HUES48 (cell line): Measurements from ENCODE around the gene SYAP1.
A peak's percentile ranks its signal among the peaks of the same experiment; 100 is the strongest.
"Not testable (repeated sequence)": the region's sequence is repeated elsewhere in the genome, so short reads cannot be mapped to it uniquely, and the experiment has no call there.

Source experiments
- H3K27ac ChIP-seq: one replicate; pipeline ENCODE4 v1.7.0; 2013; ENCODE audit warnings: low read depth, low read length, inconsistent platforms
- H3K27me3 ChIP-seq: 2 replicates; pipeline ENCODE4 v1.6.1; 2013; ENCODE audit warnings: mild to moderate bottlenecking, low read length; ENCODE audit not compliant: control insufficient read depth, insufficient read depth
- H3K36me3 ChIP-seq: 2 replicates; pipeline ENCODE4 v1.6.1; 2013; ENCODE audit warnings: low read length; ENCODE audit not compliant: control insufficient read depth, insufficient read depth
- H3K4me1 ChIP-seq: 2 replicates; pipeline ENCODE4 v1.6.1; 2013; ENCODE audit warnings: mild to moderate bottlenecking, low read length; ENCODE audit not compliant: control insufficient read depth, insufficient read depth
- H3K4me3 ChIP-seq: 2 replicates; pipeline ENCODE4 v1.5.1; 2013; ENCODE audit warnings: mild to moderate bottlenecking, low read depth, low read length
- H3K9ac ChIP-seq: 2 replicates; pipeline ENCODE4 v1.6.1; 2013; ENCODE audit warnings: mild to moderate bottlenecking, low read depth, low read length, moderate library complexity
- H3K9me3 ChIP-seq: 2 replicates; pipeline ENCODE4 v1.6.1; 2013; ENCODE audit warnings: low read length; ENCODE audit not compliant: control insufficient read depth, insufficient read depth

SYAP1 gene

DNA sequence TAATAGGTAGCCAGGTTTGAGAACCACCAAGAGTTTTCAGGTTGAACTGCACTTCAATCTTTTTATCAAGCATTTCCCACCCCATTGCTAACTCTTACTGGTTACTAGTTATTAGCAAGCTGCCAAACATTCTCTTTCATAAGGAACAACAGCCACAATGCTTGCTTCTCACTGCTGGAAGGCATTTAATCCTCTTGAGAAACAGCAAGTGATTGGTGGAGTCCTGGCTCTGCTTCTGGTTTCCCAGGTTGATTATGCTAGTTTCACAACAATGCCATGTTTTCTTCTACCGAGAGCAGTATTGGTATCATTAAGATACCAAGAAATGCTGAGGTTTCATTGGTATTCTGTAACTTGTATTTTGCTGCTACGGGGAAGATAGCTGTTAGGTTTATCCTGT, 34.6 kb downstream of the SYAP1 start:
- Histone ChIP-seq H3K27ac (peak overlapping the region; percentile 8), H3K9ac (no peak overlapping the region), H3K4me3 (no peak overlapping the region), H3K27me3 (no peaks in the 10 kb centered on the region), H3K36me3 (peaks cover 79% of the 10 kb centered on the region), H3K4me1 (peaks cover 5% of the 10 kb centered on the region; the same call in 1 of the 2 replicates), H3K9me3 (no peaks in the 10 kb centered on the region)

DNA sequence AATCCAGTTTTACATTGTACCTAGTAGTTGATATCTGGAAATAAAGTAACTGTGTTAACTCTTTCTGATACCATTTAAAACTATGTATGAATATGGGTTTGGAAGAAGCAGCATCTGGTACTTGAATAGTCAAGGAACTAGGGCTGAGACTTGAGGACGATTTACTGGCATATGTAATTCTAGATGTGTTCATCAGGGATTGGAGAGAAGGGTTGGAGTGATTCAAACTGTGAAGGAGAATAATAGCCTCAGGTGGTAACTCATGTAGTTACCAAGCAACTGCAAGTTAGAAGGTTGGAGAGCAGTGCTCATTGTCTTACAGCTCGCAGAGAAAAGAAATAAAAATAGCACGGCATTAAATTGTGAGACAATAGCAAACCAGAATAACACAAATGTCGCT, 37.3 kb downstream of the SYAP1 start:
- Histone ChIP-seq H3K36me3 (peaks cover 86% of the 10 kb centered on the region), H3K27ac (no peak overlapping the region), H3K4me1 (peaks cover 5% of the 10 kb centered on the region; the same call in 1 of the 2 replicates), H3K4me3 (no peak overlapping the region), H3K9me3 (no peaks in the 10 kb centered on the region), H3K9ac (no peak overlapping the region), H3K27me3 (no peaks in the 10 kb centered on the region)

DNA sequence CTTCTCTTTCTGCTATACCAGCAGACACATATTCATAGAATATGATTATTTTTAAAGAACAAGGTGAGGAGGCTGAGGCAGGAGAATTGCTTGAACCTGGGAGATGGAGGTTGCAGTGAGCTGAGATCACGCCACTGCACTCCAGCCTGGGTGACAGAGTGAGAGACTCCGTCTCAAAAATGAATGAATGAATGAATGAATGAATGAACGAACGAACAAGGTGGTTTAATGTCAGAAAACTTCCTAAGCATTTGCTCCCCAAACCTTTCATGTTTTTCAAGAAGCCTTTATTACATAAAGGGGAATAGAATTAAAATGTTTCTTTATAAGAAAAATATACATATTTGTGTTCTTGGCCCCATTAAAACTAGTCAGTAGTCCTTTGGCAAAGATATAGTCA, 42.1 kb downstream of the SYAP1 start:
- not testable (repeated sequence) for H3K27ac ChIP-seq, H3K4me3 ChIP-seq, H3K9me3 ChIP-seq, H3K9ac ChIP-seq, H3K27me3 ChIP-seq
- H3K36me3 ChIP-seq: peaks cover 46% of the 10 kb centered on the region
- peaks cover 13% of the 10 kb centered on the region; the same call in 1 of the 2 replicates for H3K4me1 ChIP-seq

DNA sequence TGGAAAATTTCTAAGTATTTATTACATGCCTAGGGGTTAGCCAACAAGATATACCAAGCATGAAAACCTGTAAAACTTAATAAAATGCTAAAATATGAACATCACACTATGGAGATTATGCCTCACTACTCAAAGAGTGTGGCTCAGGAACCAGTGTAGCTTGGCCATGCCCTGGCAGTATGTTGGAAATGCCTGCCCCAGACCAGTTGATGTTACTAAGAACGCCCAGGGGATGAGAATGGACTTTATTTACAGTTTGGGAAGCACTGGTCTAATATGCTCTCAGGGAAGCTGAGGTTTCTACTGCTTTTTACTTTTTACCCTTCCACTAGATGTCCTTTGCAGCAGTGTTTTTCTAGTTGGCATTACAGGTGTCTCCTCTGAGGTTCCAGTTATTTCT, 43.2 kb downstream of the SYAP1 start:
- Histone ChIP-seq H3K36me3 (peaks cover 37% of the 10 kb centered on the region), H3K27ac (no peak overlapping the region), H3K4me1 (peaks cover 8% of the 10 kb centered on the region; the same call in 1 of the 2 replicates), H3K4me3 (no peak overlapping the region), H3K27me3 (0 out of 2 replicates have a peak, but pooled peaks cover 2% of the 10 kb centered on the region), H3K9me3 (no peaks in the 10 kb centered on the region), H3K9ac (no peak overlapping the region)

DNA sequence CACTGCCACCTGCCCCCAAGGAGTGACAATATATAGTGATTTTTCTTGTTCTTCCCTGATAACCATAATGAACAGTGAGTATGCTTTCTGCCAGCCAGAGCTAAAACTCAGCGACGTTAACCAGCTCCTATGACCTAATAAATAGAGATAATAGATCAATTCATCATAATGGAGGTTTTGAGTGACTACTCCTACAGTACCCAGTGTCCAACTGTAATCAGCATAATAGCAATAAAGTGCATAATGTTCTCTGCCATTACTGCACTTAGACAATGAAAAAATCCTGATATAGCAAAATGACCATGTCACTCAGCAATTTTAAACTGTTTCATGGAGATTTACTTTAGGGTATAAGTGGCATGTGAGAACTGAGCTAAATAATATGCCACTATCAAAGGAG, 46.2 kb downstream of the SYAP1 start:
- Histone ChIP-seq H3K4me1 (peaks cover 11% of the 10 kb centered on the region; the same call in 1 of the 2 replicates), H3K9me3 (peaks cover 3% of the 10 kb centered on the region; the same call in 1 of the 2 replicates), H3K27me3 (0 out of 2 replicates have a peak, but pooled peaks cover 2% of the 10 kb centered on the region), H3K27ac (no peak overlapping the region), H3K4me3 (no peak overlapping the region), H3K36me3 (peaks cover 10% of the 10 kb centered on the region), H3K9ac (no peak overlapping the region)

DNA sequence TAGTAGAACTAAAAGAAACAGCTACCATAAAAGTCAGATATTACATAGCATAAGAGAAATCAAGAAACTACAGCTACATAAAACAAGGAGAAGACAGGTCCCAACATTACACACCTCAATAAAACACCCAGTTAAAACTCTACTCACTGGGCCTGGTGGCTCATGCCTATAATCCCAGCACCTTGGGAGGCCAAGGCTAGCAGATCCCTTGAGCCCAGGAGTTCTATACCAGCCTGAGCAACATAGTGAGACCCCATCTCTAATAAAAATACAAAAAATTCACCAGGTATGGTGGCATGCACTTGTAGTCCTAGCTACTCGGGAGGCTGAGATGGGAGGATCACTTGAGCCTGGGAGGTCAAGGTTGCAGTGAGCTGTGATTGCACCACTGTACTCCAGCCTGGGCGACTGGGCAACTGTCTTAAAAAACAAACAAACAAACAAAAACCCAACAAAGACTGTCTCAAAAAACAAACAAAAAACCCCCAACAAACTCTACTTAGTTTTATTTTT, 51.6 kb downstream of the SYAP1 start:
- H3K36me3 ChIP-seq: no peaks in the 10 kb centered on the region
- no peak overlapping the region for H3K4me3 ChIP-seq
- peaks cover 8% of the 10 kb centered on the region for H3K4me1 ChIP-seq
- H3K27ac ChIP-seq: peak overlapping the region; percentile 94
- 0 out of 2 replicates have a peak, but pooled peaks cover 2% of the 10 kb centered on the region for H3K27me3 ChIP-seq
- peak overlapping the region; percentile 74; the same call in 1 of the 2 replicates for H3K9ac ChIP-seq
- peaks cover 3% of the 10 kb centered on the region; the same call in 1 of the 2 replicates for H3K9me3 ChIP-seq

DNA sequence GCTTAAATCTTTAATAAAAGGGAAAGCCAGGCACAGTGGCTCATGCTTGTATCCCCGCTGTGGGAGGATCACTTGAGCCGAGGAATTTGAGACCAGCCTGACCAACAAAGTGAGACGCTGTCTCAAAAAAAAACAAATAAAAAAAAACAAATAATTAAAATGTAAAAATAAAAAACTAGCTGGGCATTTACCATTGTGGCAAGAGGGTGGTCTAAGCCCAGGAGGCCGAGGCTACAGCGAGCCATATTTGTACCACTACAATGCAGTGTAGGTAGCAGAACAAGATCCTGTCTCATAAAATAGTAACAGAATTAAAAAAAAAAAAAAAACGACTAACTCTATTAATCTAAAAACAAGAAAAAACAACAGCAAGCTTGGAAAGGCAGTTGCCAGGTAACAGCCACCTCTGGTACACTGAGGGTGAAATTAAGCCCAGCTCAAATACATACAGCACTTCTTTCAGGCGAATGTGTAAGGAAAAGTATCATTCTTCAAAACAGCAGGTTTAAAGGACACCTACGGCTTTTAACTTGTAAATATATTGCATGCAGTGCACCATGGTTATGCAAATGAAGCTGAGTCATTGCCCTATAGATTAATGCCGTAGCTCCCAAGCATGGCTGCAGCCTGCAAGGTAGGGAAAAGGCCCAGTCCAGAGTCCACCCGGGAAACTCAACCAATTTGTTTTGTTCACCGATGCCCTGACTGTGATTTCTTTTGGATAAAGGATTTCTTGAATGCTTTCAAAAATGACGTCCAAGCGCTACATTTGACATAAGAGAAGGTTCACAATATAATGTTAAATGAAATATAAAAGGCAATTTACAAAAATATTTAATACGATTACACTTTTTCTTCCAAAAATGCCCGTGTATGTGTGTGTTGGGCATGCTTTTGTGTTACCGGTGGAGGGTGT, 52.3 kb downstream of the SYAP1 start:
- H3K27ac ChIP-seq: peak overlapping the region; percentile 94

DNA sequence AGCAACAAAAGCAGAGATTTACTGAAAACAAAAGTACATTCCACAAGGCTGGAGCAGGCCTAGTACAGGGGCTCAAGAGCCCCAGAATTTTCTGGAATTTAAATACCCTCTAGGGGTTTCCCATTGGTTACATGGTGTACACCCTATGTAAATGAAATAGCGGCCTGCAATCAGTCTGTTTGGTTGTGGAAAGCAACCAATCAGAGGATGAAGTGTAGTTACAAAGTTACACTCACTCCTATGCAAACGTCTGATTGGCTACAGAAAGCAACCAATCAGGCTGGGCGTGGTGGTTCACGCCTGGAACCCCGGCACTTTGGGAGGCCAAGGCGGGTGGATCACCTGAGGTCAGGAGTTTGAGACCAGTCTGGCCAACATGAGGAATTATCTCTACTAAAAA, 53.0 kb downstream of the SYAP1 start:
- Histone ChIP-seq H3K36me3 (no peaks in the 10 kb centered on the region), H3K9ac (peak overlapping the region; percentile 74), H3K27ac (peak overlapping the region; percentile 94), H3K4me3 (0 out of 2 replicates have a peak overlapping the region, but pooled peaks have one; percentile 23), H3K9me3 (peaks cover 3% of the 10 kb centered on the region; the same call in 1 of the 2 replicates), H3K4me1 (peaks cover 8% of the 10 kb centered on the region), H3K27me3 (no peaks in the 10 kb centered on the region)

More for the DNA sequence above, 52.3 kb downstream of the SYAP1 start:
- Histone ChIP-seq H3K27me3 (0 out of 2 replicates have a peak, but pooled peaks cover 2% of the 10 kb centered on the region), H3K36me3 (no peaks in the 10 kb centered on the region), H3K9ac (peak overlapping the region; percentile 74), H3K4me1 (peaks cover 8% of the 10 kb centered on the region), H3K4me3 (peak overlapping the region; percentile 23; the same call in 1 of the 2 replicates), H3K9me3 (peaks cover 3% of the 10 kb centered on the region; the same call in 1 of the 2 replicates)

DNA sequence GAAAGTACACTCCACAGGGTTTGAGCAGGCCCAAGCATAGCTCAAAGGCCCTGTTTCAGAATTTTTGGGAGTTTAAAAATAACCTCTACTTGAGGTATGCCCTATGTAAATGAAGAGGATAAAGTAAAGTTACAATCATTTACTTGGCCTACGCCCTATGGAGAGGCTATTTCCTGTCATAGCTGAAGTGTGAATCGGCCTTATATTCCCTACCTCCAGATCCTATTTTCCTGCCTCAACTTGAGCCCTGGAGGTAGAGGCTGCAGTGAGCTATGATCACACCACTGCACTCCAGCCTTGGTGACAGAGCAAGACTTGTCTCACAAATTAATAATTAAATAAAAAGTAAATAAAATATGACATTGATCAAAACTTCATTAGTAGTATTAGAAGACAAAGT, 55.3 kb downstream of the SYAP1 start:
- Histone ChIP-seq H3K4me3 (no peak overlapping the region), H3K9ac (no peak overlapping the region), H3K36me3 (no peaks in the 10 kb centered on the region), H3K27ac (no peak overlapping the region), H3K9me3 (no peaks in the 10 kb centered on the region), H3K27me3 (no peaks in the 10 kb centered on the region), H3K4me1 (peaks cover 5% of the 10 kb centered on the region)

DNA sequence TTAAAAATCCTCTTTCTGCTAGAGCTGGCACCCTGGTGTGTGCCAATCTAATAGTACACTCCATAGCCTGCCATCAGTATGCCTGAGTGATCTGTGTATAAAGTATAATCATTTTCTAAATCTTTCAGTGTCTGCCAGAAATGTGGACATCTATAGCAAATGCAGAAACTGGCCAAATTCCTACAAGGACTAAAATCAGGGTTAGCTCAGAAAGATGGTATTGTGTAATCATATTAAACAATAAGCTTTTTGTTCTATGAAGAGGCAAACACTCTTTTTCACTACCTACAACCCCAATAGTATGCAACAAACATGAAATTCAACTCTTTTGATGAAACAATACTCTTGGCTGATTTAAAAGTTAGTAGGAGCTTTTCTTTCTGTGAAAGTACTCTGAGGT, 59.1 kb downstream of the SYAP1 start:
- Histone ChIP-seq H3K27me3 (no peaks in the 10 kb centered on the region), H3K9me3 (no peaks in the 10 kb centered on the region), H3K27ac (no peak overlapping the region), H3K4me3 (no peak overlapping the region), H3K9ac (no peak overlapping the region), H3K36me3 (no peaks in the 10 kb centered on the region), H3K4me1 (no peaks in the 10 kb centered on the region)

DNA sequence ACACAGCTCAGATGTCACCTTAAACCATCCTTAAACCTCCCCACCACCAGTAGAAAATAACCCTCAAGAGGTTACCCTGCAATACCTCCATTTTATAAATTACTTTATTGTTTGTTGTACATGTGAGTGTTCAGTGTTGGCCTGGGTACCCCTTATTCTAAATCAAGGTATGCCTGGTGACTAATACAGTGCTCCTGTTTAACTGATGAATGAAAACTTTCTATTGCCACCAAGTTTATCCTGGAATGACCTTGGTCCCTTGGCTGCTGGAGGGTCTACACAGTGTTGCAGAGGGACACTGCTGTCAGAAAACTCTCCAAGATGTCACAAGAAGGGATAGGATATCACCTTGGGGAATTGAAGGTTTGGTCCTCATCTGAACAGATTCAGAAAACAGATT, 59.6 kb downstream of the SYAP1 start:
- no peaks in the 10 kb centered on the region for H3K9me3 ChIP-seq
- H3K4me3 ChIP-seq: no peak overlapping the region
- no peaks in the 10 kb centered on the region for H3K4me1 ChIP-seq
- no peak overlapping the region for H3K9ac ChIP-seq
- no peaks in the 10 kb centered on the region for H3K27me3 ChIP-seq
- no peak overlapping the region for H3K27ac ChIP-seq
- H3K36me3 ChIP-seq: no peaks in the 10 kb centered on the region
